Posterior vena cava (tissue), 2 donors: Measurements from ENCODE around the gene TRAF4. TPM values are rescaled to one million over a fixed set of nuclear protein-coding genes. Genes with fewer than 3 reads are reported as not detected.
A peak's percentile ranks its signal among the peaks of the same experiment; 100 is the strongest.

Experiments
- DNase-seq: peaks from one replicate; pipeline ENCODE4 v3.0.0-alpha.2; 2020; ENCODE audit warnings: low spot score
- intact Hi-C, 2 donors: fragments of 100-400 bp; cut with DNase I; formaldehyde crosslinking; loops; one replicate each; pipeline versions ENCODE4 v1.14.1 to v1.14.2; 2022 to 2023
- long read RNA-seq, 2 donors: library from polyadenylated mRNA; unstranded; transcript quantifications; one replicate each; pipeline ENCODE4 v2.0.0, GENCODE V29; 2020 to 2021
- total RNA-seq, 2 donors: library from RNA; stranded (reverse); fragmentation: NEBNext Ultra II Directional; extraction: Animal tissue kit (Norgen Biotek cat#: 25700); gene quantifications; one replicate each; pipeline ENCODE4 v1.2.1, GENCODE V29; 2021
- donor health status: DM: yes; HTN: yes; CAD: no.
- donor health status: DM: yes; HTN: yes; CAD: no.

Gene TRAF4, protein sequence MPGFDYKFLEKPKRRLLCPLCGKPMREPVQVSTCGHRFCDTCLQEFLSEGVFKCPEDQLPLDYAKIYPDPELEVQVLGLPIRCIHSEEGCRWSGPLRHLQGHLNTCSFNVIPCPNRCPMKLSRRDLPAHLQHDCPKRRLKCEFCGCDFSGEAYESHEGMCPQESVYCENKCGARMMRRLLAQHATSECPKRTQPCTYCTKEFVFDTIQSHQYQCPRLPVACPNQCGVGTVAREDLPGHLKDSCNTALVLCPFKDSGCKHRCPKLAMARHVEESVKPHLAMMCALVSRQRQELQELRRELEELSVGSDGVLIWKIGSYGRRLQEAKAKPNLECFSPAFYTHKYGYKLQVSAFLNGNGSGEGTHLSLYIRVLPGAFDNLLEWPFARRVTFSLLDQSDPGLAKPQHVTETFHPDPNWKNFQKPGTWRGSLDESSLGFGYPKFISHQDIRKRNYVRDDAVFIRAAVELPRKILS
- 10 to 100 TPM; 10.2 to 10.8 TPM for total RNA-seq
- long read RNA-seq, donor 1, partial matches to known transcripts, result 1 of 2 reads
- long read RNA-seq, donor 1, other reads (novel, unspliced or antisense), result 1 of 2 reads
- long read RNA-seq, donor 2, partial matches to known transcripts, result 0 of 4 reads
- long read RNA-seq, donor 2, other reads (novel, unspliced or antisense), result 1 of 4 reads

DNA sequence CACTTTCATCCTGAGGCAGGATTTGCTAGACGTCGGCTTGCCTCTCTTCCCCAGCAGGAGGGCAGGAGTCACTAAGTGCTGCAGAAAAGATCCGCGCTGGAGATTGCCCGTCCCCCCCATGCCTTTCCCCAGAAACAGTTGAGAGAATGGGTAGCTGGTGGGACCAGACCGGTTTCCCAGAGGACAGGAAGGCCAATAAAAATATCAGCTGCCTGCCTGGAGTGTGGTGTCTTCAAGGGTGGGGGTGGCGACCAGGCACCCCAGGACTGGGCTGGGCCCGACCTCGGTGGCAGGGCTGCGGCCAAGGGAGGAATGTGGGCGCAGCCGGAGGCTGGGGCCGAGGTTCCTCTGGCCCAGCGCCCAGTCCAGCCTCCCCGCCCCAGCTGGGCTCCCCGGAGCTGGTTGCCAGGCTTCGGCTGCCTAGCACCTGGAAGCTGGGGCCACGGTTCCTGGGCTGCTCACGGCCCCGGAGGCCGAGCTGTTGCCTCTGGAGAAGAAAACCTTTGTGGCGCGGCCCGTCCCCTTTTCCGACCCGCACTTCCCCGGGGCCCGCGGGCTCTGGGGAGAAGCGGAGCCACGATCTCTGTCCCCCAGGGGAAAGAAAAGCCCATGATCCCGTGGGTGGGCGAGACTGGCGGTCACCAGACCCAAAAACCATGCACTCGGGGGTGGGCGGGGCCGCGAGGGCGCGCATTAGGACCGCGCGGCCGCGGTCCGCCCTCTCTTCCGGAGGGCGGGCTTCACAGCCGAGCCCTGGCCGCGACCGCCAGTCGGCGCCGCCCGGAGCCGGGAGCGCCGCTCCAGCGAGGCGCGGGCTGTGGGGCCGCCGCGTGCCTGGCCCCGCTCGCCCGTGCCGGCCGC lies at the start of gene TRAF4:
TRAF4 (plus strand) TSS at position 769 of the 861 bp plus-strand sequence. CDS start 102 bp downstream, outside the sequence.
- peak; percentile 91 for DNase-seq
- intact Hi-C loops, result loop anchor here in 1 of 2 donors (2.0 kb wide), 1 partner anchor 13 kb away; no protein-coding TSS in a partner anchor

DNA sequence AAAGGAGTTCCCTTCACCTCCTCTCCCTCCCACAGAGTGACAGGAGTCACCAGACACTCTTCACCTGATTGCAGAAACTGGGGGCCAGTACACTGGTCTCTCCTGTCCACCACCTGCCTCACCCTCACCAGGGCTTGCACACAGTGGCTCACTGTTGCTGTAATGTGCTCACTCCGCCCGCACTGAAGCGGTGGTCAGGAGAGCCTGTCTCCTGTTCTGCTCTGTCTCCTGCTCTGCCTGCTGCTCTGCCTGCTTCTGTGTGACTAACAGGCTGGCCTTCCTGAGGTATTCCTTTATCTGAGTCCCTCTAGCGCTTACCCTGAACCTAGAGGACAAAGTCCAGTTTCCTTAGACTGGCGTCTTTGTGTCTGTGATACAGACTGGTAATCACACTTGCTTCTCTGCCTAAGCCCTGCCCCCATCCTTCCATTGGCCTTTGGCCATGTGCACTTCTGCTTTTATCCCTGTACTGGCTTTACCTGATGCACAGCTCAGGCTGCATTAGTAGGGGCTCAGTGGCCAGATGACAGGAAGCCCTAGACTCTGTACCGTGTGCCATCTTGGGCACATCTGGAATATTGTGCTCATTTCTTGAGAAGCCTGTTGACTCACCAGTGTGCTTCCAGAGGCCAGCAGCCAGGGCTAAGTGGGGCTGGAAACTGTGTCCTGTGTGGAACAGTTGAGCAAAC lies 45.4 kb upstream of the TRAF4 start:
- no peak for DNase-seq
- intact Hi-C loops, result no loop called here

DNA sequence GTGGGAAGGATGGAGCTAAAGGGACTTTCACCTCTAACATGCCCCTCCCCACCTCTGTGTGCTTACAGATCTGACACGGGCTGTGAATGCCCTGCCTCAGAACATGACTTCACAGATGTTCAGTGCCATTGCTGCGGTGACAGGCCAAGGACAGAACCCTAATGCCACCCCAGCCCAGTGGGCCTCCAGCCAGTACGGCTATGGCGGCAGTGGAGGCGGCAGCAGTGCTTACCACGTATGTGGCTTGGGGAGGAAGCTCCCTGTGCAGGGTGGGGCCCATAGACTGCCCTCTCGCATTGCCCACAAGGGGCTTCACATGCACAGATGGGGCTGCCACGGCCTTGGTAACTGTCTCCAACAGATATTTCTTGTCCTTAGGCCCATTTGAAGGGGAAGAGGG lies 43.5 kb upstream of the TRAF4 start:
- intact Hi-C loops, result no loop called here
- no peak for DNase-seq

DNA sequence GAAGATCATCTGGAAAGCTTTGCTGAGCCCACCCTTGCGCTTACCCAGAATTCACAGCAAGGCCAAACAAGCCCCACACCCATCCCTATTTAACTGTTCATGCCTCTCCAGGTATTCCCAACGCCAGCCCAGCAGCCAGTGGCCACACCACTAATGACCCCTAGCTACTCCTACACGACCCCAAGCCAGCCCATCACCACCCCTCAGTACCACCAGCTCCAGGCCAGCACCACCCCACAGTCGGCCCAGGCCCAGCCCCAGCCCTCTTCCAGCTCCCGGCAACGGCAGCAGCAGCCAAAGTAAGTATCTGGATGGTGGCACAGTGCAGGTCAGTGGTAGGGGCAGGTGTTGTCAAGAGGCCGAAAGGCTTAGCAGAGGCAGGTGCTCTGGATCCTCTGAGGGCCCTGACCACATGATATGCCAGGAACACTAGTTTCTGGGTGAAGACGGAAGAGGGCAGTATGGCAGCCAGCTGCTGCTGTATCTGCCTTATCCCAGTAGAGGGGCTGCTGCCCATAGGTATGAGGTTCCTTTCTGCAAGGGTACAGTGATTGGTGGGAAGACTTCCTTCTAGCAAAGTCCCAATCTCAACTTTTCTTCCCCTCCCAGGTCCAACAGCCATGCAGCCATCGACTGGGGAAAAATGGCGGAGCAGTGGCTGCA lies 42.9 kb upstream of the TRAF4 start:
- no peak for DNase-seq
- intact Hi-C loops, result no loop called here

DNA sequence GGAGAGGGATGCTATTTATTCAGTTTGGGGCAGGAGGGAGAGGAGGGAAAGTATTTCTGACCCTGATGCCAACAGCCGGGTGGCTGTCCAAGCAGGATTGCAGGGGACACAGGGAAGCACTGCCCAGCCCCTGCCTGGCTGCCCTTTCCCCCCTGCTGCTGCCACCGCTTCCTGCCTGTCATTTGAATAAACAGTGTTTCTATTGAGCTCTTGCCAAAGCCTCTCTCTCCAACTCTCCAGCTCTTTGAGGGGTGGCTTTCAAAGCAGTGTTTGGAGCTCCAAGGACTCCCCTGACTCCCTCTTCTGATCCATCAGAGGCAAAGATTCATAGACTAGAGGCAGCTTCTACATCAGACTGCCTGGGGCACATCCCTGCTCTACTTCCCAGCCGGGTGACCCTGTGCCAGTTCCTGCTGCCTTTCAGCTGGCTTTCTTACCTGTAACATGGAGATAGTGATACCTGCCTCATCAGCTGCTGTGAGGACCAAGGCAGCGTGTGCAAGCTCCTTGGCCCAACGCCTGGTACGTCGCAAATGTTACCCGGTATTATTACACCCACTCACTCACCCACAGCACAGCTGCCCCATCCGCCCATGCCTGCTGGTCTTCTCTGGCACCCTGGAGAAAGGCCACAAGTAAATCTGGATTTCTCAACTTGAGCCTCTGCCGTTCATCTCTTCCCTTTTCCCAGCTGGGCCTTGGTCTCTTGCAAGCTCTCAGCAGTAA lies 41.6 kb upstream of the TRAF4 start:
- no peak for DNase-seq
- intact Hi-C loops, result no loop called here

DNA sequence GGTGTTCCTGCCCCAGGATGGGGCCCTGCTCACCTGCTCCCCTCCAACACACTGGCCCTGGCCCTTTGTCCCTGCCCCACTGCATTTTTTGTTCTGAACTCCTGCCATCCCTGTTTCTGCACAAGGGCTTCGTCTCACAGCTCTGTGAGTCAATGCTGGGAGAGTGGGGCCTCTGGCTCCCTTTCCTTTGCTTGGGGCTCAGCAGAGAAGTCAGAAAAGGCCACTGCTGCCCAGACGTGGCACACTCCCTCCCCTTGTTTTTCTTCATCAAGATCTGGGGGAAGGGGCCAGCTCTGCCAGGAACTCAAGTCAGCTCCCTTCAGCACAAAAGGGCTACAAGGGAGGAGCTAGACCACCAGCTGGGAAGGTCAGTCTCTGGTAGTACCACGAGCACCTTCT lies 41.1 kb upstream of the TRAF4 start:
- no peak for DNase-seq
- intact Hi-C loops, result no loop called here

DNA sequence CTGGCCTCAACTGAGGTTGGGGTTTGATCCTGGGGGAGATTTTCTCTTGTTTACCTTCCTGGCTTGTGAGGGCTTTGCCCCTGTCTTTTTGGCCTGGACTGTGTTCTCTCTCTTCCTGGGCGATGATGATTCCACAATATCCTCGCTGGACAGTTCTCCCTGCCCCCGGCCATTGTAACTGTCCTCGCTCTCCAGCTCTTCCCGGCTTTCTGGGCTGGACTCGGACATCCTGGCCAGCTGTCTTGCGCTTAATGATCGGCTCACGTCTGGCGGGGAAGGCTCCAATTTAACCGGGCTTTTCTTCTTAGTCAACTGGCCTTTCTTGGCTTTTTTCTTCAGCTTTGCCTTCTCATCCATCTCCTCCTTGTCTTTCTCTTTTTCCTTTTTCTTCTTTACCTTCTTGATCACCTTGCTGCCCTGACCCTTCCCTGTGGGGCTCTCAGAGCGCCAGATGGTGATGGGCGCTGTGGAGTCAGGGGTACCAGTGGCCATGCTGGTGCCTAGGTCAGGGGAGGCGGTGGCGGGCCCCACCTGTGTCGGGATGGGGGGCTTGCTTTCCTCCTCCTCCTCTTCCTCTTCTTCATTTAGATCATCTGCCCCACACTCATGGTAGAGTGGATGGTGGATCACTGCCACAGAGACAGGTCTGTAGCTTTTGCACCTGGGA lies 40.1 kb upstream of the TRAF4 start:
- intact Hi-C loops, result no loop called here
- DNase-seq, result no peak

DNA sequence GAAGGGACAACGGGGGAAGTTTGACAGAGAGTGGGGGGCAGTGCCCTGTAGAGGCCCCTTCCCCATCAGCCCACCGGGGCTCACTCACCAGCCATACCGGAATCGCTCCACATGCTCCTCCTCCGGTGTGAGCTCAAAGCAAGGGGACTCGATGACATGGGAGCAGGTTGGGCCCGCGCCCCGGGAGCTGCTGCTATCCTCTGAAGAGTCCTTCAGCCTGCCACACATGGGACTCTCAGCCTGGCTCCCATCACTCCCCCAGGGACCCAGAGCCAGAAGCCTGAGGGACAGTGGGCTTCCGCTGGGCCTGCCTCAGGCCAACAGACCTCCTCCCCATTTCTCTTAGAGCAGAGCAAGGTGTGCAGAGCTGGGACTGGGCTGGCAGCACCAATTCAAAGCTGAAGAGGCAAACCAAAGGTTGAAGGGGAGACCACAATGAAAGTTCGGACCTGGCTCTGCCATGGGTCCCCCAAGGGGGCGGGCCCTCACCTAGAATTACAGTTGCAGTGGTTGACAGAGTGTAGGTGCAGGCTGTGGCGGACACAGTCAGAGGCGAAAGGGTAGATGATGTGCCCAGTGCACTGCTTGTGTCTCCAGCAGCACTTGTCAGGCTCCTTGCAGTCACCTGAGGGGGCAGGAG lies 39.5 kb upstream of the TRAF4 start:
- intact Hi-C loops, result no loop called here
- no peak for DNase-seq

DNA sequence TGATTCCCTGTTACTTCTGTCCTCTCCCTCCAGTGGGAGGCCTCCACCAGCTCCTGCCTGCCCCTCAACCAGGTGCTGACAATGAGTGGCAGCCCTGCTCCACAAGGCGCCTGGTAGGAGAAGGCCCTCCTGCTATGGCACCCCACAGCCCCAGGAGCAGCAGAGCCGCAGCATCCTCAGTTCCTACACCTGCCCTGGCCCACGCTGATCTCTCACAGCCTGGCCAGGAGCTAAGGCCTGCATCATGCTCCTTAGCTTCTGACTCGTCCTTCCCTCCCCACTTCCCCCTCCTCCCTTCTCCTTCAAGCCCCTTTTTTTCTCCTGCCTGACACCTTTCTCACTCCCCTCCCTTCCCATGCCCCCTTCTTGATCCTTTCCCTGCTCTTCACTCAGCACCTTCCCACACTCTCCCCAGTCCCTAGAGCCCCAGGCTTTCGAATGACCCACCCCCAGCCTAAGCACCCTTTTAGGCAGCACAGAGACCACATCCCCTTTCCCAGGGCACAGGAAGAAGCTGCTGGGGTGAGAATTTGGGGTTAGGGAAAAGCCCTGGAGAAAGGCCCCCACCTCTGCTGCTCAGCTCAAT lies 38.6 kb upstream of the TRAF4 start:
- intact Hi-C loops, result no loop called here
- no peak for DNase-seq

DNA sequence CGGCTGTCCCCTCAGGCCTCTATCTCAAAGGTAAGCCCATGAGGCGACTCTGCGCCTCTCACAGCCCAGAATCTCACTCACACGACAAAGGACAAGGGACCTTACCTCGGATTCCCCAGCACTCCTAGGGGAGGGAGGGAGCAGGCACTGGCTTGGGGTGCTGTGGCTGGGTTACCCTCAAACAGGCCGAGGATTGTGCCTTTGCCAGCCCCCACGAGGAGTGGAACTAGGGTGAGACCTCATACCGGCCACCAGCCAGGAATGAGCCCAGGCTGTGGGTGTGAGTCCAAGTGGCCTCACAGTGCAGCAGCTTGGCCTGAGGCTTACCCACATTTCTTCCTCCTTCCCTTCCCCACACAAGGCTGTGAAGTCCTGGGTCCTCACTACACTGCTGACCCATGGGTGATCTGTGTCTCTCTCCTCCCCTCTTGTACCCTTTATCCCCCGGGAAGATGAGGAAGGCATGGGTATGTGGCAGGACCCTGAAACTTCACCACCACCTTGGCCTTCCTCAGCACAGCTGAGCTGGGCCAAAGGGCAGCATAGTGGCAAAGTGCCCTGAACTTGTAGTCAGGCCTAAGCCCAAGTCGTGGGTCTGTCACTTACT lies 38.0 kb upstream of the TRAF4 start:
- intact Hi-C loops, result no loop called here
- DNase-seq, result no peak

DNA sequence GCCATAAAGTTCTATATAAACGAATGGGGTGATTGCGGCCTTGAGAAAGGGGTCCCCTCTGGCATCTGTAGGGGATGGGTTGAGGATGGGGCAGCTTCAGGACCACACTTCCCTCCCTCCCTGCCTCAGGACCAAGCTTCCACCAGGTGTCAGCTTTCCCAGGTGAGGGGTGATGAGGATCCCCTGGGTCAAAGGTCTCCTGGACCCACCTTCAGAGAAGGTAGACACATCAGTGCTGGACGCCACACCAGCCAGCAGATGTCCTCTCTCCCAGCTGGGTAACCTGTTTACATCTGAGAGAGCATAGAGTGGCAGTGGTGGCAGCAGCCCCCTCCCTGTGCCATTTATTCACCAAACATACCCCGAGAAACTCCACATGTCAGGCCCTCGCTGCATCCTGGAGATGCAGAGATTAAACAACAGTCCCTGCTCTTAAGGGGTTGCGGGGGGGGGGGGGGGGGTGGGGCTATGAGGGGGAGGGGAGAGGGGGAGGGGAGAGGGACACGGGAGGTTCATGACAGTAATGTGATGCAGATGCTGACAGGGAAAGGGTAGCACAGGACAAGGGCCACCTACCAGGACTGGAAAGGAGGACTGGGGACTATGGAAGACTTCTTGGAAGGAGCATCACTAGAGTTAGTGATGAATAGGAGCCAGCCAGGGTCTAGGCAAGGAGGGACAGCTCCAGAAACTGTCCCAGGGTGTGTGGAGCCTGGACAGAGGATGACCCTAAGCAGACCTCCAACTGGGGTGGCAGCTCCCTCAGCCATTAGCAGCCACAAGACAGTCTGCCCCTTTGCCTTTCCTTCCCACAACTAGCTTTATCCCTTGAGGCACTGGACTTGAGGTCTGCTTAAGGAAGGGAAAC lies 37.1 kb upstream of the TRAF4 start:
- DNase-seq, result no peak
- intact Hi-C loops, result no loop called here

DNA sequence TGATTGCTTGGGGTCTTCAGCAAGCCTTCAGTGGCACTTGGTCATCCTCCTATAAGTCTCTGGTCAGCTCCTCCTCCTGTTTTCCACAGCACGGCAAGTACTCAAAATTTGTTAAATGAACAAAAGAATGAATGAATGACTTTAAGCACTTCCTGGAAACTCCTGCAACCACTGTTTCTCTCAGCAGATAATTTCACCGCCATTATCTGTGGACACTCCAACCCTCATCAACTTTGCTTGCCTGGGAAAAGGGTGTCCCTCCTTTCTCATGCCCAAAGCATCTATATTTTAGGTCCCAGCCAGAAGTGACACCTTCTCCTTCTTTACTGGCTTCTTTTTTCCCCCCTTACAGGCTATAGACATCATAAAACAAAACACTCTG lies 36.5 kb upstream of the TRAF4 start:
- intact Hi-C loops, result no loop called here
- DNase-seq, result no peak

DNA sequence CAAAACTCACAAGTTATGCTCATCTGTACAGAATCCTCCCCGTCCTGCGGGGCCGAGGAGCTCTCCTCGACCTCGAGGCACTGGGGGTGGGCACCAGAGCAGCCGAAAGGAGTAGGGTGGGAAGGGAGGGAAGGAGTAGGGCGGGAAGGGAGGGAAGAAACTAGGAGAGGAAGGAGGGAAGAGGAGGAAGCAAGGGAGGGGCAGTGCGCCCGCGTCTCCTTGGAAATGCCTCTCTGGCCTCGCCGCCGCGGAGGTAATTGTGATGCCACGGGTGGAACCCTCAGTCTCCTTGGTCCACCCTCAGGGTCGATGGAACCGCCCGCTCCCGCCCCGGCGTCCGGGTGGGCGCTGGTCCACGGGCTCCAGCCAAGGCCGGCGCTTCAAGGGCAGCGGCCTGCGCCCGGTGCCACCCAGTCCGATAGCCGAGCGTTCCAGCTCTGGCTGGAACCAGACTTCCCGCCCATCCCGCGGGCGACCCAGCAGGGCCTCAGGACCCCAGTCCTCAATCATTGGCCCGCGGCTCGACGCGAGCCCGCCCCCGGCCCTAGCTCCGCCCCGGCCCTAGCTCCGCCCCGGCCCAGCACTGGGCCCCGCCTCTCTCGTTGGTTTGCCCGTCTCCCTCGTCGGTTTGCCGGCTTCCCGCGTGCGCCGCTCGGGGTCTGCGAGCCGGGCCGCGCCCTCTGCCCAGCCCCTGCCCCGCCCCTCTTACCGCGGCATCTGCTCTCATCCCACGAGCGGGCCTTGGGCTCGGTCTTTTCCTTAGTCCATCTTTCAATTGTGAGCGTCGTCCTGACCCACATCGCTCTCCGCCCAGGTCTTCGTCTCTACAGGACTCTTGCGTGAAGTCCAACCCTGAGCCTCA lies 32.7 kb upstream of the TRAF4 start:
- DNase-seq, result peak; percentile 96
- intact Hi-C loops, result no loop called here

DNA sequence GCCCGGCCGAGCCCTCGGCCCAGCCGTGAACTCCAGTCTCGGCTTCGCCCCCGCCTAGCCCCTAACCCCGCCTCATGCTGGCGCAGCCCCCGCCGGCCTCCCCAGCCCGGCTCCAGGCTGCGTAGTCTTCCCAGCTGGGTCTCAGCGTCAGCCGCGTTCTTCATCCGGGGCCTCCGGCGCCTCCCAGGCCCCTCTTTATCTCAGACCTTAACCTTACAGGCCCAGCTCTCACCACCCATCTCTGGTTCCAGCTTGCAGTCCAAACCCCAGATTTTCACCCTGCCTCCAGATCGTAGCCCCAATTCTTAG lies 32.1 kb upstream of the TRAF4 start, which contains the start of gene PROCA1:
PROCA1 (minus strand) TSS at position 166 of the 309 bp plus-strand sequence. CDS start 228 bp downstream, outside the sequence.
- intact Hi-C loops, result no loop called here
- DNase-seq, result peak; percentile 87
